ENCODE data around the gene QRFP.

- TF ChIP-seq CTCF (conservative IDR thresholded peaks at IDR 0.05 in 1 of 2, IDR thresholded peaks at IDR 0.05 in 1 of 2; ENCODE audit: low read depth in 1 of 2, low read length in 2 of 2) (no peak), EZH2 (IDR thresholded peaks at IDR 0.05; ENCODE audit: low read length, missing control alignments) (no peak)
Observed at GRCh38 chr9:130943221-130943620, 46.6 kb upstream of the QRFP start.

Data from fibroblast of lung (primary cell).